Subcutaneous abdominal adipose tissue (tissue), 5 donors: ENCODE data around the gene NMT1.
A peak's percentile ranks its signal among the peaks of the same experiment; 100 is the strongest.

ENCODE experiments used
- H3K27ac ChIP-seq: one replicate; pipeline ENCODE4 v1.7.0; 2013; ENCODE audit warnings: low read depth, mild to moderate bottlenecking, inconsistent platforms, low read length, moderate library complexity
- H3K27me3 ChIP-seq, 5 donors: one replicate each; pipeline ENCODE4 v1.7.0; 2013; ENCODE audit warnings: low read length in 5 of 5, inconsistent platforms in 1 of 5; ENCODE audit not compliant: control insufficient read depth in 5 of 5, insufficient read depth in 4 of 5
- H3K36me3 ChIP-seq, 5 donors: one replicate each; pipeline ENCODE4 v1.7.0; 2013; ENCODE audit warnings: low read length in 5 of 5; ENCODE audit not compliant: control insufficient read depth in 5 of 5, insufficient read depth in 5 of 5
- H3K4me1 ChIP-seq, 5 donors: one replicate each; pipeline ENCODE4 v1.7.0; 2013; ENCODE audit warnings: low read length in 5 of 5, mild to moderate bottlenecking in 3 of 5, moderate library complexity in 1 of 5; ENCODE audit not compliant: control insufficient read depth in 5 of 5, insufficient read depth in 5 of 5
- H3K4me3 ChIP-seq, 5 donors: one replicate each; pipeline ENCODE4 v1.7.0; 2013; ENCODE audit warnings: low read length in 5 of 5, low read depth in 1 of 5
- H3K9ac ChIP-seq, 5 donors: one replicate each; pipeline ENCODE4 v1.7.0; 2013; ENCODE audit warnings: low read length in 5 of 5, mild to moderate bottlenecking in 4 of 5, moderate library complexity in 3 of 5
- H3K9me3 ChIP-seq, 5 donors: one replicate each; pipeline ENCODE4 v1.7.0; 2013; ENCODE audit warnings: low read length in 5 of 5; ENCODE audit not compliant: control insufficient read depth in 5 of 5
- donor health status: healthy.
- donor health status: healthy.
- donor health status: healthy.
- donor health status: healthy.
- donor health status: healthy.

NMT1 gene

DNA sequence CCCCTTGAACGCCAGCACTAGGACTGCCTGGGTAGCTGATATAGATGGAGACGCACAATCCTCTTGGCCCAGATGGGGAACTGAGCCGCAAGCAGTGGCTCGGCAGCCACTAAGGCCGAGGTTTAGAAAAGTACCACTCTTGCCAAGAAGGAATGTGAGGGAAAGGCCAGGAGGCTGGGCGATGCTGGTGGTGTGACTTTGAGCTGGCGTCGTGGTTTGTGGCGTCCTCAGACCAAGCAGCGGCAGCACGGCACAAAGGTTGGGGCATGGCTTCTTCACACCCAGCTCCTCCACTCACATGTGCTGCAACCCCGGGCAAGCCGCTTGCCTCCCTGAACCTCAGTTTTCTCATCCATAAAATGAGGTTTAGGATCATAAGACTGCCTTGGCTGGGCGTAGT lies 25.3 kb upstream of the NMT1 start:
- peak overlapping the region; percentile 24 for H3K27ac ChIP-seq

GRCh38 chr17:45036691-45037090 lies 24.4 kb upstream of the NMT1 start:
- no peak overlapping the region for H3K27ac ChIP-seq
- peak overlapping the region in 1 of 5 donors; percentile 35 for H3K9ac ChIP-seq

More for the DNA sequence above, 25.3 kb upstream of the NMT1 start:
- no peaks in the 10 kb centered on the region for H3K9me3 ChIP-seq
- H3K4me3 ChIP-seq = no peak overlapping the region
- peaks cover 2 to 30% (median 15%) of the 10 kb centered on the region in 5 donors for H3K4me1 ChIP-seq
- no peaks in the 10 kb centered on the region for H3K27me3 ChIP-seq
- H3K36me3 ChIP-seq = peaks cover 0 to 39% (median 26%) of the 10 kb centered on the region in 5 donors
- H3K9ac ChIP-seq = peak overlapping the region in 1 of 5 donors; percentile 59

DNA sequence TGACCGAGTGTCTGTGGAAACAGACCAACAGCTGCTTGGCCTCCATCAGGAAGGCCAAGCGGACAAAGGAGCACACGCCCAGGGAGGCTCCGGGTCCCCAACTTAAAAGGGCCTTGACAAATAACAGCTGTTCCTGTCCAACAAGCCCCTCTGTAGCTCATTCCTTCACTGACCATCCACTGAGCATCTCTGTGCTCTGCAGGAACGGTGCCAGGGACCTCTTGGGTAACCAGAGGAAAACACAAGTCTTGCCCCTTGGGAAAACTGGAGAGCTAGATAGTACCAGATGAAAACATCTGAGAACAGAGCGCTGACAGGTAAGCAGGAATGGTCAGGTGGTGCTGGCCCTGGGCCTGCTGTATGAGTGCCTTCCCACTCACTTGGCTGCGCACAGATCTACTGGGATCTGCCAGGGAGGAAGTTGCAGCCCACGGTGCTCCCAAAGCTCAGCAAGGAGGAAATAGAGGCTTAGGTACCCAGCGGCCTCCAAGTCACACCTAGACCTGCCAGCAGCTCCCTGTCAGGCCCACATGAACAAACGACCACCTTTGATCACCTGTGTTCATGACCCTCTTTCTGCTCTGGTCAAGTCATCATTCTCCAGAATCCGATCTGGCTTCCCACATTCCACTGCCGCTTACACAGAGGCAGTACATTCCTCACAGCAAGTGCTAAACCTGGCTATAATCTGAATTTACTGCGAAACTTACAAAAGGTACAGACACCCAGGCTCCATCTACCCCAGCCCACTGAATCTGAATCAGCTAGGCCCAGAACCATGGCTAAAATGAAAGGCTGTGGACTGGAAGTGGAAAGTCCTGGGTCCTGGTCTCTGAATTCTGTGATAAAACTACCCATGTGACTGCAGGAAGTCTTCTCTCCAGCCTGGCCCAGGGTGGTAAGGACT lies 22.1 kb upstream of the NMT1 start:
- peaks cover 2 to 44% (median 22%) of the 10 kb centered on the region in 5 donors for H3K4me1 ChIP-seq
- no peak overlapping the region for H3K9ac ChIP-seq
- H3K27me3 ChIP-seq = no peaks in the 10 kb centered on the region
- no peak overlapping the region for H3K27ac ChIP-seq
- no peaks in the 10 kb centered on the region for H3K9me3 ChIP-seq
- H3K36me3 ChIP-seq = peaks cover 0 to 12% (median 4%) of the 10 kb centered on the region in 5 donors
- H3K4me3 ChIP-seq = no peak overlapping the region

More at GRCh38 chr17:45036691-45037090, 24.4 kb upstream of the NMT1 start:
- Histone ChIP-seq H3K4me3 (no peak overlapping the region), H3K27me3 (no peaks in the 10 kb centered on the region), H3K4me1 (peaks cover 2 to 30% (median 15%) of the 10 kb centered on the region in 5 donors), H3K36me3 (peaks cover 0 to 30% (median 18%) of the 10 kb centered on the region in 5 donors), H3K9me3 (no peaks in the 10 kb centered on the region)

DNA sequence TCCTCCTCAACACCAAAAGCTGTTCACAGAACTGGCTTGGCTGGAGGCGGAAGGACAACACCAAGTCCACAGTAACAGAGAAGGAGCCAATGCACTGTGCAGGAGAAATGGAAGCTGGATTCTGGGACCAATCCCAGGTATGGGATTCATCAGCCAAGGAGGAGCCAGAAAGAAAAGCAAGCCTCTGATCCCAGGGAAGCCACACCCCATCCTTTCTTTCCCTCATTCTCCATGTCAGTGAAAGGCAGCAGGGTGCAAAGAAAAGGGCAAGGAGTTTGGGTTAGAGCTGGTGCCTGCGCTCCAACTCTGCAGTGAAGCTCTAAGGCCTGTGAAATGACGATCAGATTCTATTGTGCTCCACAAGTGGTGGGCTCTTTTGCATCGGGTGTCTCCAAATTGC lies 20.7 kb upstream of the NMT1 start:
- Histone ChIP-seq H3K27ac (no peak overlapping the region), H3K4me1 (peaks cover 2 to 51% (median 26%) of the 10 kb centered on the region in 5 donors), H3K36me3 (peaks cover 0 to 5% (median 0%) of the 10 kb centered on the region in 5 donors), H3K9ac (peak overlapping the region in 1 of 5 donors; percentile 51), H3K4me3 (no peak overlapping the region), H3K27me3 (no peaks in the 10 kb centered on the region), H3K9me3 (no peaks in the 10 kb centered on the region)

GRCh38 chr17:45042346-45043120 lies 18.6 kb upstream of the NMT1 start:
- peaks cover 0 to 5% (median 0%) of the 10 kb centered on the region in 5 donors for H3K36me3 ChIP-seq
- no peaks in the 10 kb centered on the region for H3K9me3 ChIP-seq
- no peak overlapping the region for H3K4me3 ChIP-seq
- H3K27ac ChIP-seq = no peak overlapping the region
- no peaks in the 10 kb centered on the region for H3K27me3 ChIP-seq
- peaks cover 2 to 38% (median 25%) of the 10 kb centered on the region in 5 donors for H3K4me1 ChIP-seq
- H3K9ac ChIP-seq = peak overlapping the region in 1 of 5 donors; percentile 35

DNA sequence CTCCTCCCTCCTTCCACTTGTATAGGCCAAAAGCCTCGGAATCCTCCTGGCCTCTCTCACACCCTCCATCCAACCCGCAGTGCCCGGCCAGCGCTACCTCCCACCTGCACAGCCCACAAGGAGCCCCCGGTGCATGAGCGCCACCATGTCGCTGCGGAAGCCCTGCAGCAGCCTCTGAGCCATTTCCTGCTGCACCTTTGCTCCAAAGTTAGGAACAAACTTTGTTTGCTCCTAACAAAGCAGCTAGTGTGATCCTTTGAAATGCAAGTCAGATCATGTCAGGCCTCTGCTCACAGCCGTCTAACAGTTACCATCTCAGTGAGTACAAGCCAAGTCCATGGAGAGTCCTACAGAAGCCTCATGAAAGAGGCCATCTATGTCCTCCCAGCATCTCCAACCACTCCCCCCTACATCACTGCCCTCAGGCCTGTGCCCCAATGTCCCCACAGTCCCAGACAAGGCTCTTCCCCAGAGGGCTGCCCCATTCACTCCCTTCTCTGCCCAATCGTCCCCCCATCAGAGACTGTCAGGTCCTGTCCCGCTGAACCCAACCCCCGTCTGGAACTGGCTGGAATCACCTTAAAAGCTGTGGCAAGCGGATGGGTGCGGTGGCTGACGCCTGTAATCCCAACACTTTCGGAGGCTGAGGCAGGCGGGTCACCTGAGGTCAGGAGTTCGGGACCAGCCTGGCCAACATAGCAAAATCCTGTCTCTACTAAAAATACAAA lies 17.1 kb upstream of the NMT1 start:
- peaks cover 2 to 33% (median 19%) of the 10 kb centered on the region in 5 donors for H3K4me1 ChIP-seq
- H3K9me3 ChIP-seq = no peaks in the 10 kb centered on the region
- H3K4me3 ChIP-seq = no peak overlapping the region
- H3K27ac ChIP-seq = peak overlapping the region; percentile 2
- H3K27me3 ChIP-seq = no peaks in the 10 kb centered on the region
- H3K36me3 ChIP-seq = peaks cover 0 to 5% (median 0%) of the 10 kb centered on the region in 5 donors
- no peak overlapping the region for H3K9ac ChIP-seq

DNA sequence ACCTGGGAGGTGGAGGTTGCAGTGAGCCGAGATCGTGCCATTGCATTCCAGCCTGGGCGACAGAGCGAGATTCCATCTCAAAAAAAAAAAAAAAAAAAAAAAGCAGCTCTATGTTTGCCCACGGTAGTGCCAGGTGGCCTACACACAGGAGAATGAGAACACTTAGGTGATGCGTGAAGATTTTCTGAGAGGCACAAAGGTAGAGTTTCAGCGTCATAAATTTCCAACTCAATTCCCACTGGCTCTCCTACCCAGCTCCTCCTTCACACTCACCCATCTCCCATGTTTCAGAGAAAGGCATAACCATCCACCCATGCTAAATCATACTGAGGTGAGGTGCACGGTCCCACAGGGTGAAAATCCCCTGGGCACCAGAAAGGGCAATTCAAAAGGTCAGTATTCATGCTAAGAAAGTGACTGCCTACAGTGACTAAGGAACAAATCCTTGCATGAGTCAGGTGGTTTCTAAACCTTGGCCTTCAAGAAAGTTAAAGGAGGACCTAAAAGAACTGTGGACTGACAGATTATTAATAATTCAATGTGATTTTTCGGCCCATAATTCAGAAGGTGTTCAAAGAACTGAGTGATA lies 14.5 kb upstream of the NMT1 start:
- no peak overlapping the region for H3K27ac ChIP-seq
- H3K27me3 ChIP-seq = no peaks in the 10 kb centered on the region
- no peak overlapping the region for H3K4me3 ChIP-seq
- H3K36me3 ChIP-seq = peaks cover 0 to 5% (median 0%) of the 10 kb centered on the region in 5 donors
- H3K4me1 ChIP-seq = peaks cover 5 to 39% (median 29%) of the 10 kb centered on the region in 5 donors
- no peak overlapping the region for H3K9ac ChIP-seq
- H3K9me3 ChIP-seq = no peaks in the 10 kb centered on the region

- Histone ChIP-seq H3K27ac (no peak overlapping the region), H3K4me1 (peaks cover 5 to 31% (median 27%) of the 10 kb centered on the region in 5 donors), H3K4me3 (no peak overlapping the region), H3K36me3 (peaks cover 0 to 2% (median 0%) of the 10 kb centered on the region in 5 donors), H3K9me3 (no peaks in the 10 kb centered on the region), H3K9ac (no peak overlapping the region), H3K27me3 (no peaks in the 10 kb centered on the region)
These were observed 12.1 kb upstream of the NMT1 start for GRCh38 chr17:45048795-45049563.
